K562 (cell line): ENCODE results near the gene BCAN.

Experiments used
- ARID1B ChIP-seq: fragments of 450-650 bp; IDR thresholded peaks from 2 replicates; pipeline ENCODE4 v1.6.1; 2016; ENCODE audit warnings: antibody characterized with exemption, mild to moderate bottlenecking, inconsistent platforms
- CBX1 ChIP-seq: sonication (generic); IDR thresholded peaks from 2 replicates; pipeline ENCODE4 v1.6.1; 2016; ENCODE audit warnings: antibody characterized with exemption, low read depth, mild to moderate bottlenecking
- ELK1 ChIP-seq: sonication (generic); formaldehyde crosslinking; IDR thresholded peaks from 2 replicates; pipeline ENCODE4 v1.8.1; 2022; ENCODE audit warnings: missing genetic modification reagents
- EP300 ChIP-seq: IDR thresholded peaks from 2 replicates; pipeline ENCODE4 v1.6.1; 2012; ENCODE audit warnings: low read length, improper control_type of control experiment
- EZH2 ChIP-seq: IDR thresholded peaks from 2 replicates; pipeline ENCODE4 v1.6.1; 2012; ENCODE audit warnings: low read depth, mild to moderate bottlenecking, inconsistent platforms, low read length, borderline replicate concordance
- FOS ChIP-seq: IDR thresholded peaks from 3 replicates; pipeline ENCODE4 v1.6.1; 2011; ENCODE audit not compliant: insufficient read length; ENCODE audit errors: extremely low read depth
- HCFC1 ChIP-seq: IDR thresholded peaks from 2 replicates; pipeline ENCODE4 v1.6.1; 2012; ENCODE audit warnings: low read depth, low read length, improper control_type of control experiment
- PBX2 ChIP-seq, 2 experiments: IDR thresholded peaks in 1 of 2; conservative IDR thresholded peaks in 1 of 2; 2 replicates each; pipeline ENCODE4 v1.6.1; 2016; ENCODE audit warnings: low read depth in 2 of 2, mild to moderate bottlenecking in 1 of 2, missing compliant biosample characterization in 1 of 2, missing genetic modification characterization in 1 of 2, moderate library complexity in 1 of 2
- SMC3 ChIP-seq: conservative IDR thresholded peaks from 2 replicates; pipeline ENCODE4 v1.6.1; 2011; ENCODE audit warnings: low read depth, low read length, improper control_type of control experiment; ENCODE audit not compliant: insufficient read depth
- TSC22D4 ChIP-seq: fragments of 450-650 bp; IDR thresholded peaks from 2 replicates; pipeline ENCODE4 v1.6.1; 2016; ENCODE audit warnings: missing genetic modification characterization, missing biosample characterization, control low read depth
- ZFP1 ChIP-seq: fragments of 450-650 bp; formaldehyde crosslinking; IDR thresholded peaks from 2 replicates; pipeline ENCODE4 v1.4.0; 2020; ENCODE audit warnings: mild to moderate bottlenecking, mixed read lengths
- ZNF449 ChIP-seq: fragments of 250-450 bp; sonication (Bioruptor Pico); IDR thresholded peaks from 2 replicates; pipeline ENCODE4 v1.8.0; 2022; ENCODE audit warnings: moderate library complexity, mild to moderate bottlenecking, inconsistent platforms
- TF ChIP-seq, protein P1 (sequence below), 3 experiments: IDR thresholded peaks in 2 of 3; conservative IDR thresholded peaks in 1 of 3; 2 replicates each; pipeline ENCODE4 v1.5.1; 2011 to 2012; ENCODE audit warnings: low read length in 3 of 3, mild to moderate bottlenecking in 3 of 3, control low read depth in 2 of 3, improper control_type of control experiment in 1 of 3, inconsistent platforms in 1 of 3, low read depth in 1 of 3, mixed read lengths in 1 of 3, moderate library complexity in 1 of 3; ENCODE audit not compliant: insufficient read depth in 2 of 3

- no peak for TF ChIP-seq PBX2 (CRISPR knock-in tag; IDR thresholded peaks at IDR 0.05; ENCODE audit: low read depth)
- no peak for TF ChIP-seq PBX2 (tag; conservative IDR thresholded peaks at IDR 0.05; ENCODE audit: low read depth)
- no peak for TF ChIP-seq ELK1
- no peak for TF ChIP-seq ARID1B
- TF ChIP-seq EZH2 = no peak
- TF ChIP-seq, protein P1, sequence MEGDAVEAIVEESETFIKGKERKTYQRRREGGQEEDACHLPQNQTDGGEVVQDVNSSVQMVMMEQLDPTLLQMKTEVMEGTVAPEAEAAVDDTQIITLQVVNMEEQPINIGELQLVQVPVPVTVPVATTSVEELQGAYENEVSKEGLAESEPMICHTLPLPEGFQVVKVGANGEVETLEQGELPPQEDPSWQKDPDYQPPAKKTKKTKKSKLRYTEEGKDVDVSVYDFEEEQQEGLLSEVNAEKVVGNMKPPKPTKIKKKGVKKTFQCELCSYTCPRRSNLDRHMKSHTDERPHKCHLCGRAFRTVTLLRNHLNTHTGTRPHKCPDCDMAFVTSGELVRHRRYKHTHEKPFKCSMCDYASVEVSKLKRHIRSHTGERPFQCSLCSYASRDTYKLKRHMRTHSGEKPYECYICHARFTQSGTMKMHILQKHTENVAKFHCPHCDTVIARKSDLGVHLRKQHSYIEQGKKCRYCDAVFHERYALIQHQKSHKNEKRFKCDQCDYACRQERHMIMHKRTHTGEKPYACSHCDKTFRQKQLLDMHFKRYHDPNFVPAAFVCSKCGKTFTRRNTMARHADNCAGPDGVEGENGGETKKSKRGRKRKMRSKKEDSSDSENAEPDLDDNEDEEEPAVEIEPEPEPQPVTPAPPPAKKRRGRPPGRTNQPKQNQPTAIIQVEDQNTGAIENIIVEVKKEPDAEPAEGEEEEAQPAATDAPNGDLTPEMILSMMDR (IDR thresholded peaks at IDR 0.05 in 2 of 3, conservative IDR thresholded peaks at IDR 0.05 in 1 of 3; ENCODE audit: insufficient read depth in 2 of 3, low read depth in 1 of 3, low read length in 3 of 3) = no peak
- TF ChIP-seq ZNF449 (CRISPR knock-in tag) = no peak
- no peak for TF ChIP-seq CBX1
- no peak for TF ChIP-seq ZFP1 (CRISPR knock-in tag)
- TF ChIP-seq FOS = no peak
- TF ChIP-seq HCFC1 = no peak
- TF ChIP-seq SMC3 = no peak
- TF ChIP-seq EP300 = no peak
- no peak for TF ChIP-seq TSC22D4 (tag)
Observed at GRCh38 chr1:156626079-156626438, 15.9 kb upstream of the BCAN start.
